GM18951 (cell line): ENCODE measurements around the gene ATP6V0D1.

Experiments used
- POLR2A ChIP-seq: IDR thresholded peaks from 4 replicates; pipeline ENCODE4 v1.6.1; 2011; ENCODE audit warnings: mild to moderate bottlenecking; ENCODE audit not compliant: insufficient read length, insufficient read depth; ENCODE audit errors: extremely low read depth
- in situ Hi-C: fragments of 300-500 bp; cut with MboI; formaldehyde crosslinking; loops from one replicate; pipeline ENCODE4 v1.12.0; 2022; ENCODE audit warnings: low sequenced_read_pairs, mixed read lengths, inconsistent platforms; ENCODE audit not compliant: unreplicated experiment

ATP6V0D1 gene

GRCh38 chr16:67429053-67429798 is 51.7 kb downstream of the ATP6V0D1 start:
- no peak for TF ChIP-seq POLR2A
- in situ Hi-C loops = no loop called here

- in situ Hi-C loops = no loop called here
- TF ChIP-seq POLR2A = no peak
Measured at GRCh38 chr16:67428146-67428731, 52.7 kb downstream of the ATP6V0D1 start.

GRCh38 chr16:67426950-67427349 is 54.0 kb downstream of the ATP6V0D1 start:
- no peak for TF ChIP-seq POLR2A
- in situ Hi-C loops = no loop called here

GRCh38 chr16:67426022-67426421 is 54.9 kb downstream of the ATP6V0D1 start:
- no peak for TF ChIP-seq POLR2A
- in situ Hi-C loops = no loop called here

- no peak for TF ChIP-seq POLR2A
- in situ Hi-C loops = no loop called here
Measured at GRCh38 chr16:67425580-67425979, 55.4 kb downstream of the ATP6V0D1 start.

- in situ Hi-C loops = no loop called here
- no peak for TF ChIP-seq POLR2A
Measured at GRCh38 chr16:67425061-67425460, 55.9 kb downstream of the ATP6V0D1 start.

GRCh38 chr16:67424261-67424615 is 56.7 kb downstream of the ATP6V0D1 start:
- in situ Hi-C loops = loop anchor here (25.0 kb wide), 1 partner anchor 462 kb away; the partner anchor contains the start of gene CES3
- no peak for TF ChIP-seq POLR2A

- TF ChIP-seq POLR2A = no peak
- in situ Hi-C loops = loop anchor here (25.0 kb wide), 1 partner anchor 461 kb away; the partner anchor contains the start of gene CES3
Measured at GRCh38 chr16:67423611-67424260, 57.2 kb downstream of the ATP6V0D1 start.

- in situ Hi-C loops = loop anchor here (25.0 kb wide), 1 partner anchor 461 kb away; the partner anchor contains the start of gene CES3
- TF ChIP-seq POLR2A = no peak
Measured at GRCh38 chr16:67423015-67423414, 57.9 kb downstream of the ATP6V0D1 start.

- no peak for TF ChIP-seq POLR2A
Measured at GRCh38 chr16:67421030-67421429, 59.9 kb downstream of the ATP6V0D1 start.

GRCh38 chr16:67419931-67420330 is 61.0 kb downstream of the ATP6V0D1 start:
- in situ Hi-C loops = loop anchor here (25.0 kb wide), 1 partner anchor 458 kb away; the partner anchor contains the start of gene CES3
- TF ChIP-seq POLR2A = no peak

More at GRCh38 chr16:67421030-67421429, 59.9 kb downstream of the ATP6V0D1 start:
- in situ Hi-C loops = loop anchor here (25.0 kb wide), 1 partner anchor 459 kb away; the partner anchor contains the start of gene CES3

GRCh38 chr16:67419502-67419901 is 61.5 kb downstream of the ATP6V0D1 start:
- in situ Hi-C loops = loop anchor here (25.0 kb wide), 1 partner anchor 457 kb away; the partner anchor contains the start of gene CES3
- TF ChIP-seq POLR2A = no peak

- in situ Hi-C loops = loop anchor here (25.0 kb wide), 1 partner anchor 455 kb away; the partner anchor contains the start of gene CES3
- no peak for TF ChIP-seq POLR2A
Measured at GRCh38 chr16:67417333-67418061, 63.5 kb downstream of the ATP6V0D1 start.
